AG09309 (cell line): ENCODE results near the gene CST5.
"Not testable (repeated sequence)": the region's sequence is repeated elsewhere in the genome, so short reads cannot be mapped to it uniquely, and the experiment has no call there.

Experiments used
- DNase-seq: peaks from one replicate; pipeline ENCODE4 v3.0.0-alpha.2; 2010; ENCODE audit warnings: low read depth
- H3K4me3 ChIP-seq: 2 replicates; pipeline ENCODE4 v1.5.1; 2011; ENCODE audit warnings: mild to moderate bottlenecking, low read depth, low read length, moderate library complexity; ENCODE audit not compliant: control insufficient read depth
- TF ChIP-seq, protein P1 (sequence below): IDR thresholded peaks from 2 replicates; pipeline ENCODE4 v1.5.1; 2011; ENCODE audit warnings: mild to moderate bottlenecking, low read depth, low read length, inconsistent platforms; ENCODE audit not compliant: insufficient read depth, control insufficient read depth; ENCODE audit errors: missing control alignments

The CST5 gene

DNA sequence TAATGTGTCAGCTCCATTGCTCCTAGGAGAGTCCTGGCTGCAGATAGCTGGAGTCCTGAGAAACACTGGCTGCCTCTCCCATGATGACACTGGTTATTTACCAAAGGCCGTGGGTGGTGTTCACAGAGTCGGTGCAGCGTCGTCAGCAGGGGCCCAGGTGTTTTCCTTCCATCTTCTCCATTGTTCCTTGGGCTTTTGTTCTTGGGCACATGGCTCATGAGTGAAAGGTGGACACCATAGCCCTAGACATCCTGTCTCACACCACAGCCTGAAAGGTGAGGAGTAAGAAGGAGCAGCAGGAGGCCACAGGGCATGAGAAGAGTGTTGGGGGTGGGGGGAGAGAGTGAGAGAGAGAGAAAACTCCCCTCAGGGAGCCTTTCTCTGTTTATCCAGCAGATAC, 9.1 kb downstream of the CST5 start:
- DNase-seq = no peak
- H3K4me3 ChIP-seq = no peak overlapping the region
- TF ChIP-seq, protein P1, sequence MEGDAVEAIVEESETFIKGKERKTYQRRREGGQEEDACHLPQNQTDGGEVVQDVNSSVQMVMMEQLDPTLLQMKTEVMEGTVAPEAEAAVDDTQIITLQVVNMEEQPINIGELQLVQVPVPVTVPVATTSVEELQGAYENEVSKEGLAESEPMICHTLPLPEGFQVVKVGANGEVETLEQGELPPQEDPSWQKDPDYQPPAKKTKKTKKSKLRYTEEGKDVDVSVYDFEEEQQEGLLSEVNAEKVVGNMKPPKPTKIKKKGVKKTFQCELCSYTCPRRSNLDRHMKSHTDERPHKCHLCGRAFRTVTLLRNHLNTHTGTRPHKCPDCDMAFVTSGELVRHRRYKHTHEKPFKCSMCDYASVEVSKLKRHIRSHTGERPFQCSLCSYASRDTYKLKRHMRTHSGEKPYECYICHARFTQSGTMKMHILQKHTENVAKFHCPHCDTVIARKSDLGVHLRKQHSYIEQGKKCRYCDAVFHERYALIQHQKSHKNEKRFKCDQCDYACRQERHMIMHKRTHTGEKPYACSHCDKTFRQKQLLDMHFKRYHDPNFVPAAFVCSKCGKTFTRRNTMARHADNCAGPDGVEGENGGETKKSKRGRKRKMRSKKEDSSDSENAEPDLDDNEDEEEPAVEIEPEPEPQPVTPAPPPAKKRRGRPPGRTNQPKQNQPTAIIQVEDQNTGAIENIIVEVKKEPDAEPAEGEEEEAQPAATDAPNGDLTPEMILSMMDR = no peak

DNA sequence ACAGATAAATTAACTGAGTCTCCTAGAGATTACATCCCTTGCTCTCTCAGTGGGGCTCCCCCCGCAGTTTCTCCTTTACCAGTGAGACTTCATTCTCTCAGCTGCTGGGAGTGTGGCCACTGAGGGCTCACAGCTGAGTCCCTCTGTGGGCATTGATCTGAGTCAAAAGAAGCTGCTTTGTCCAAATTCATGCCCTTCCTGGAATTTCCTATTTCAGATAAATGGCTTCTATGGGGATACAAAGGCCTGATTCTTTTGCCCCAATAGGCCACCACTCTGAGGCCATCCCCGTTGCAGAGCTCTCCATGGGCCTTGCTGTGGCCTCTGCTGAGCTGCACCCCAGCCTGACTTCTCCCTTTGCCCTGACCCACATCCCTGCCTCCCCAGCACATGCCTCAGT, 10.0 kb downstream of the CST5 start:
- DNase-seq = no peak
- TF ChIP-seq, protein P1 = no peak
- H3K4me3 ChIP-seq = no peak overlapping the region

DNA sequence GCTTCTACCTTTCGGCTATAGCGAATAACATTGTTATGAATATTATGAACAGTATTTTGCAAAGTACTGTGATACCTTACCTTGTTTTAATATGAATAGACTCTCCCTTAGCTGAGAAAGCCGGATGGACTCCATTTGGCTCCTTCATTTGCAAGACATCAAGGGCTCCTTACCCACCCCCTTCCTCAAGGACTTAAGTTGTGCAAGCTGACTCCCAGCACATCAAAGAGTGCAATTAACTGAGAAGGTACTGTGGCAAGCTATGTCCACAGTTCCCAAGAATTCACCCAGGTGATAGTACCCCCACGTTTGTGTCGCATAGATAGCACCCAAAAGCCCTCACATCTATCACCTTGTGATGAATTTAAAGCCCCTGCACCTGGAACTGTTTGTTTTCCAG, 11.2 kb downstream of the CST5 start:
- DNase-seq = no peak
- TF ChIP-seq, protein P1 = no peak
- H3K4me3 ChIP-seq = no peak overlapping the region

DNA sequence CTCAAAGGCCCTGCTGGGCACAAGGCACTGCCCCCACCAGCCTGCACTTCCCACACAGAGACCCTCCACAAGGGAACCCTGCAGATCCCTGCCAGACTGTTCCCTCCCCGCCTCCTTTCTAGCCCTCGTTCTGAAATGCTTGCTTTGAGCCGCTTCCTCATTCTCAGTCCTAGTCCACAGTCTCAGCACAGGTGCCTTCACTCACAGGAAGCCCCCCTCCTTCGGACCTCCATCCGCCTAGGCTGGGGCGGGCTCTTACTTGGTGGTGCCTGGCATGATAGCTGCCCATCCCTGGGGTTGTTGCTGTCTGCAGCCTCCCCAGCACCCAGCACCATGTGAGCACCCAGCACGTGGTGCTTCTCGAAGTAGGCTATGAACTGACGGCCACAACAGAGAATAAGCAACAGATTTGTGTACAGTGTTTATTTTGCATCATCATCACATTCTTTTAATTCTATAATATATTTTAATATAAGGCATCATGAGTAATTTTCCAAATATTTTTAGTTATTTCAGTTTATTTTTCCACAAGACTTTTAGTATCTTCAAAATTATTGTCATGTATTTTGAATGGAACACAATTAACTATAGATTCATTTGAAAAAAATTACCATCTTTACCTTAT, 12.3 kb downstream of the CST5 start:
- DNase-seq = no peak
- no peak overlapping the region for H3K4me3 ChIP-seq
- TF ChIP-seq, protein P1 = no peak

DNA sequence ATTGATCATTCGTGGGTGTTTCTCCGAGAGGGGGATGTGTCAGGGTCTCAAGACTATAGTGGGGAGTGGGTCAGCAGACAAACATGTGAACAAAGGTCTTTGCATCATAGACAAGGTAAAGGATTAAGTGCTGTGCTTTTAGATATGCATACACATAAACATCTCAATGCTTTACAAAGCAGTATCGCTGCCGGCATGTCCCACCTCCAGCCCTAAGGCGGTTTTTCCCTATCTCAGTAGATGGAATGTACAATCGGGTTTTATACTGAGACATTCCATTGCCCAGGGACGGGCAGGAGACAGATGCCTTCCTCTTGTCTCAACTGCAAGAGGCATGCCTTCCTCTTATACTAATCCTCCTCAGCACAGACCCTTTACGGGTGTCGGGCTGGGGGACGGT, 18.8 kb downstream of the CST5 start:
- not testable (repeated sequence) for H3K4me3 ChIP-seq, DNase-seq

DNA sequence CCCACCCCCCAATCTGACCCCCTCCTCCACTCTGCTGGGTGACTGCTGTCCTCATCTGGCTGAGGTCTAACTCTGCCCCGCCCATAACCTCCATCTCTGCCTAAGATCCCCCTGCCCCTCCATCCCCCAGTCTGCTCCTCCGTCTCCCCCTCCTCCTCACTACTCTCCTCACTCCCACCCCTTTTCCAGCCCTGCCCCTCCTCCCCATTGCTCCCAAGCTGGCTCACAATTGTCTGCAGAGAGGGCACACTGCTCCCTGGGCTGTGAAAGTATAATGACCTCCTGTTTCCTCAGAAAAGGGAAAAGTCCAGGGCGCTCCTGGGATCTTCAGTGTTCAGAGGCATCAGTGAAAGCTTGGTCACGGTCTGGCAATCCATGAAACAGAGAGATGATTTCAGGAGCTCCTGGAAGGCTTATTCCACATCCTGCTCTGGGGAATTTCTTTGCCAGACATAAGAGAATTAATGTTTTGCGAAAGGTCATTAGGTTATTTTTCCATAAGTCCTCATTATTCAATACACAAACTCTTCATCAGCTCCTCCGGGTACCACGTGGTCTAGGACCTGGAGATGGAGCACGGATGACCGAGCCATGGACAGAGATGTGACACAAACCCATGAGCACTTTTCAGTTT, 21.5 kb downstream of the CST5 start:
- DNase-seq = no peak
- TF ChIP-seq, protein P1 = no peak
- H3K4me3 ChIP-seq = no peak overlapping the region

DNA sequence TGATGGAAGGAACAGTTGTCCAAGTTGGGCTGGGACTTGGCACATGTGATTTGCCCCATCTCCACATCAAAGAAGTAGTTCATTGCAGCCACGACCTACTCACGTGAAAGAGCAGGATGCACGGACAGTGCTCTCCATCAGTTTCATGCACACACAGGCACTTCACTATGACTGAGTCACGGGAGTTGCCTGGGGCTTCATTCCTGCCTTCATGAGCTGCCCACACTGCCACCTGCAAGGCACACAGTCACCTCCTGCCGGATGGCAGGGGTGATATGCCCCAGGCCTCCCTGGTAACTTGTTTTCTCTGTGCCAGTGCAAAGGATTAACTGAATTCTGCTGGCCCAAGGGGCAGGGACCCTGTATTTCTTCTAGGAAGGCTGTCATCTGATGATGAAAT, 22.8 kb downstream of the CST5 start:
- DNase-seq = no peak
- TF ChIP-seq, protein P1 = no peak
- H3K4me3 ChIP-seq = no peak overlapping the region
